Right hindlimb (tissue), 1 donor: ENCODE measurements around the gene NMNAT2.

Experiments used
- DNase-seq: peaks from one replicate; pipeline ENCODE4 v3.0.0-alpha.2; 2018

The NMNAT2 gene

DNA sequence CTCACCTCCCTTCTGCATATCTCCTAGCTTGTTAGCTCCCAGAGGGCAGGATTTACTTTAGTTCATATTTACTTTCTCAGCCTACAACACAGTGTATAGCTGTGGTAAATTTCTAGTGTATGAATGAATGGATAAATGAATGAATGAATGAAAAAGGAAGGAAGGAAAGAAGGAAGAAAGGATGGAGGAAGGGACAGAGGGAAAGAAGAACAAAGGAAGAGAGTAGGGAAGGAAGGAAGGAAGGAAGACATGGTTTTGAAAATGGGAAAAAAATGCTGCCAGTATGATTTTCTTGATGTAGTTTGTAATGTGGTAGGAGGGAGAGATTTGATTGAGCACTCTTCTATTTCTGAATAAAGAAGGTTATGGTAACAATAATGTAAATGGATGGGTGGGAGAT lies 185.1 kb downstream of the NMNAT2 start:
- no peak for DNase-seq

DNA sequence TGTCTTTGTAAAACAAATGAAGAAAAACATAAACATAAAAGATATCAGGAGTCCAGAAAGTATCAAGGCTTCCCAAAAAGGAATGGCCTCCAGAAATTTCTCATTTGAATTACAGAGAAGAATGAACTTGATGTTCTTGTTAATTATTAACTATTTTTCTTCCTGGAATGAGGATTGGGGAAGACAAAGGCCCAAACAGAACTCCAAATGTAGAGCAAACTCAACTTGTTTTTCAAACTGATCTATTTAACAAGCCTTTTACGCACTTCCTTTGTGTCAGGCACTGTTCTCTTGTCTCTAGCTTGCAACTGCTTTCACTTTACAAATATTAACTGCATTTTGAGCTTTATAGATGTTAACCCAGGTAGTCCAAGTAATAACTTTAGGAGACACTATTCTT lies 186.6 kb downstream of the NMNAT2 start:
- DNase-seq = no peak

DNA sequence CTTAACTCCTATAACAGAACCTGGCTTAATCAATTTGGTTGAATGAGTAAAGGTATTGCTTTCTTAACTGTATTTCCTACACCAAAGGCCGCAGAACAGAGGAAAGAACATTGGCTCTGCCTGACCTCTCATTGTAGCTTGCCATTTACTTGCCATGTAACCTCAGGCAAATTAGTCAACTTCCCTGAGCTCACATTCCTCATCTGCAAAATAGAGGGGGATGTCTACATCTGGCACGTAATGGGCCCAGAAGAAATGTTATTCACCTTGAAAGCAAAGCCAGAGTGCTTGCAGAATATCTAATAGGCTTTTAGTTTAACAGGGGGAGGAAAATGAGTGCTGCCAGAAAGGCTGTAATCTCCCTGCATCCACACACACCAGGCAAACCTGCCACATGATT lies 187.8 kb downstream of the NMNAT2 start:
- DNase-seq = no peak

DNA sequence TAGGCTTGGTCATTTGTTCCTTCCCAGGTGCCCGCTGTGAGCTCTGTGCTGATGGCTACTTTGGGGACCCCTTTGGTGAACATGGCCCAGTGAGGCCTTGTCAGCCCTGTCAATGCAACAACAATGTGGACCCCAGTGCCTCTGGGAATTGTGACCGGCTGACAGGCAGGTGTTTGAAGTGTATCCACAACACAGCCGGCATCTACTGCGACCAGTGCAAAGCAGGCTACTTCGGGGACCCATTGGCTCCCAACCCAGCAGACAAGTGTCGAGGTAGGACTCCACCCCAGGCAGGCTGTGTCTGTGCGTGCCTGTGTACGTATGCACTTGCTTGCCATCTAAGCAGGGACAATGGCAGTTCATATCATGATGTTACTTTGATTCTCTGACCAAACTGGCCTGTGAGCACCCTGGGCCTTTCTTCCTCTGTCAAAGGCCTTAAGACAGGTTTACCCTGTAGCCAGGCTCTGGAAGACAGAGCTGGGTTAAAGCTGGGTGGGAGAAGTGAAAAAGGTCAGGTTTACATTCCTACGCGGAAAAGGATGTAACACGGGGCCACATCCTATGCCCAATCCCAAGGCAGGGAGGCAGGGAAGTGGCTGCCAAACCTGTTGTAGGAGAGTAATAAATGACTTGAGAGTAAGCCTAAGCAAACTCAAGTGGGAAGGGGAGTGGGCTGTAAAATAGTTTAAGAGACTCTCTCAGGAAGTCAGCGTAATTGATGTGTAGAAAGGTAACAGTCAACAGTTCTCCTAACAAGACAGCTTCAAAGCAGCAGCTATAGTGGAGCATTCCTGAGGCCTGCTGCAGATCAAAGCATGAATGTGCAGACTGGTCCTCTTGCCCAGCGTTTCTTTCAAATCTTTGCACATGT lies 189.6 kb downstream of the NMNAT2 start:
- DNase-seq = no peak

DNA sequence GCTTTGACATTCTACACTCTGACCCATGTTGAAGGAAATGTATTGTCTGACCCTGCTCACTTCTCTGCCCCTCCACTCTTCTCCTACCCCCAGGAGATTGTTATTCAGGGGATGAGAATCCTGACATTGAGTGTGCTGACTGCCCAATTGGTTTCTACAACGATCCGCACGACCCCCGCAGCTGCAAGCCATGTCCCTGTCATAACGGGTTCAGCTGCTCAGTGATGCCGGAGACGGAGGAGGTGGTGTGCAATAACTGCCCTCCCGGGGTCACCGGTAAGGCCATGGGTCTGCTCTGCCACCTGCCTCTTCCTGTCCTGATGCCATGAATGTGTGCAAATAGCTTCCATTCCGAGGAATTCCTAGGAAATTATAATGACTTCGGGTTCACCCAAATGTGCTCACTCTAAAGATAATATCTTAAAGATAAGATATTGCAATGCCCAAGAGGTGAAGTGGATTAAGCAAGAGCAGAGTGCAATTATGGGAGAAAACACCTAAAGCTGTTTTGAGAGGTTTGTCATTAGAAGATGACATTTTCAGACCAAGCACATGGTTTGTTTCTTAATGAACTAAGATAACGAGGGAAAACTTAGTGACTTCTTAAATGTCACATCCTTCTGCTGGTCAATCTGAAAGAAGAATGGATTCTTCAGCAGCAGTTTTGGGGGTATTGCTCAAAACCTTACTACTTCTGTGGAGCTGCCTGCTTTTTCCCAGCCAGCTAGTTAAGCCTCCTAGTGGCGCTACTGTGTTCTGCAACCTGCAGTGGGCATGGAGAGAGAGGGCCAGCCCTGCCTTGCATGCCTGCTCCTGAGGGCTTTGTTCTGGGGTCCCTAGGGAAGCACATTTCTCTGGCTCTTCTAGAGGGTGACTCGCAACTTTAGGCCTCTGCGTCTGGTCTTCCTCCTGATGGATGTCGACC lies 190.5 kb downstream of the NMNAT2 start:
- peak; percentile 42 for DNase-seq

DNA sequence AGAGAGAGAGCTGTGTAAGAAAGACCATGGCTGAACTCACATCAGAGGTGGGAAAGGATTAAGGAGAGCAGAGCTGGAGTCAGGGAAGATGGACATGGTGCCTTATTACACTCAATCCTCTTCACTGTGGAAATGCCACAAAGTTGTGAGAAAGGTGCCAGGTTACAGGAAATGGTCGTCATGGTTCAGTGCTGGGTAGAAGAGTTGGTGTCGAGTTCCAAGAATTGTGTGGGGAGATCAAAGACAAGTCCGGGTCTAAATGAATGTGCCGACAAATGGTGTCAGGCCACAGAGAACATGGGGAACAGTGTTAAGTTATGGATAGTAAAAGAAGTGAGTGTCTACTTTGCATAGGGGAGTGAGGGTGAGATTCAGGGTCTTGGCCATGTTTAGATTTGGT lies 191.2 kb downstream of the NMNAT2 start:
- no peak for DNase-seq

DNA sequence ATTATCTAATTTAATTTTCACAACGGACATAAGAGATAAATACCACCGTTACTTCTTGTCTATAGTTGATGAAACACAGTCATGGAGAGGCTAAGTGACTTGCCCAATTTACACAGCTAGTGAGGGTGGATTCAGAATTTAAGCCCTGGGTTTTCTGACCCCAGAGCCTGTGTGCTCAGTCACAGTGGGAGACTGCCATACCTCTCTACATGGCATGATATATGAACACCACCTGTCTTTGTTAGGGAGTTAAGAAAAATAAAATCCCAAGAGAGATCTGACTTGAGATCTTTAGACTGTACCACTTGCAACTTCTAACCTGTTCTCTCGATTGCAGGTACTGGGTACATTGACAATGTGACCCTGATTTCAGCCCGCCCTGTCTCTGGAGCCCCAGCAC lies 191.8 kb downstream of the NMNAT2 start:
- no peak for DNase-seq

DNA sequence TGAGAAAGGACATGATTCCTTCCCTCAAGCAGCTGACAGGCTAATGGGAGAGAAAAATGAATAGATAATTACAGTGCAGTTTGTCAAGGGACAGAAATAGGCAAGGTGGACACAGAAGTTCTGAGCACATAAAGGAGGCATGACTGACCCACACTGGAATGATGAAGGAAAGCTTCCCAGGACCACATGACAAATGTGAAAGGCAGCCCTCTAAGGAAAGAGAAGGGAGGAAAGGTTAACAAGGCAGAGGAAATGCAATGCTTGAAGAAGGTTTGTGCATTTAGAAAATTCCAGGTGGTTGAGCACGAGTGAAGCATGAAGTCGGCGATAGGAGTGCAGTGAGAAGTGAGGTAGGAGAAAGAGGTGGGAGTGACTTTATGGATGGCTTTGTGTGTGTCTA lies 194.7 kb downstream of the NMNAT2 start:
- DNase-seq = no peak

DNA sequence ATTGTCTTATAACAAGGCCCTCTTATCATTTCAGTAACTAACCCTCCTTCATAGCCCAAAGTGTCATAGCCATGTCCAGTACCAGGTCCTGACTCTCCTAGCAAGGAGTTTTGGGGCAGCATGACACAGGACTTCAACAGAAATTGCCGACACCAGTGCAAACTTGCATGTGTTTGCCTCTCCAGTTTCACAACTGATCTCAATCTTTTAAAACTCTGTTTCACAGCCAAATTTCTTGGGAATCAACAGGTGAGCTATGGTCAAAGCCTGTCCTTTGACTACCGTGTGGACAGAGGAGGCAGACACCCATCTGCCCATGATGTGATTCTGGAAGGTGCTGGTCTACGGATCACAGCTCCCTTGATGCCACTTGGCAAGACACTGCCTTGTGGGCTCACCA lies 195.3 kb downstream of the NMNAT2 start:
- DNase-seq = no peak

DNA sequence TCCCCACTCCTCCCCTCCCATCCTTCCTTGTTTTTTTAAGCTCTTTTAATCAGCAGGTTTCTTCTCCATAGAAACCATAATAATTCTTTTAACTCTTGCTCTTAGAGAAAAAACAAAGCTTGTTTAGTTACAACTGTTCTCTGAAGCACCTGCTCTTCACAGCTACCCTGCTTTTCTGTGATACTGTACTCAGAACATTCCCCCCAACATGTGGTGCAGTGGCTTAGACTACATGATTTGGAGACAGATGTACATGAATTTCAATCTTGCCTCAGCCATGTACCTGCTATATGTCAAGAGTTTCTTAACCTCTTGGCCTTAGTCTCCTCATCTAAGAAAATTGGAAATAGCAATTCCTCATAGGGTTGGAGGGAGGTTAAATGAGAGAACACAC lies 198.6 kb downstream of the NMNAT2 start:
- DNase-seq = no peak

DNA sequence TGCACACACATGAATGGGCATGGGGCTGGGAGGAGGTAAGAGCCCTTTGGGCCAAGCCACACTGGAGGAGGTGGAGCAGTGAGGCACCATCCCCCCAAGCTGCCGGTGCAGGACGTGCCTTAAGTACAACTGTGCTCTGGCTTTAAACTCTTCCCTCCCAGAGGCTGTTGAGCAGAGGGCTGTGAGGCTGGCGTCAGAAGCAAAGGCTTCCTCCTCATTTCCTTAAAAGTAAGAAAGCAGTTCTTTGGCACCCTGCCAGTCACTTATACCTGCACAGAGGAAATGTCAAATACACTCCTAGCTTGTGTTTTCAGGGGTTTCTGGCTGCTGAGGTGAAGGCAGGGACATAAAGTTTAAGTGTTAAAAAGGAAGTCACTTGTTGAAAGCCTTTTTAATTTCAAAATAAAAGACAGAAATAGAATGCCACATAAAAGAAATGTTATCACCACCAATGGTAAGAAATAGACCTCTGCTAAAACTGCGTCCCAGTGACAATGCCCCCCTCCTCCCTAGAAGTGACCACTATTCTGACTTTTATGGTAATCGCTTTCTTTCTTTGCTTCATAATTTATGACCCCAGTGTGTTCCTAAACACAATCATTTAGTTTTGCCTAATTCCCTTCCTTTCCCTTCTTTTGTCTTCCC lies 199.1 kb downstream of the NMNAT2 start:
- peak; percentile 45 for DNase-seq

DNA sequence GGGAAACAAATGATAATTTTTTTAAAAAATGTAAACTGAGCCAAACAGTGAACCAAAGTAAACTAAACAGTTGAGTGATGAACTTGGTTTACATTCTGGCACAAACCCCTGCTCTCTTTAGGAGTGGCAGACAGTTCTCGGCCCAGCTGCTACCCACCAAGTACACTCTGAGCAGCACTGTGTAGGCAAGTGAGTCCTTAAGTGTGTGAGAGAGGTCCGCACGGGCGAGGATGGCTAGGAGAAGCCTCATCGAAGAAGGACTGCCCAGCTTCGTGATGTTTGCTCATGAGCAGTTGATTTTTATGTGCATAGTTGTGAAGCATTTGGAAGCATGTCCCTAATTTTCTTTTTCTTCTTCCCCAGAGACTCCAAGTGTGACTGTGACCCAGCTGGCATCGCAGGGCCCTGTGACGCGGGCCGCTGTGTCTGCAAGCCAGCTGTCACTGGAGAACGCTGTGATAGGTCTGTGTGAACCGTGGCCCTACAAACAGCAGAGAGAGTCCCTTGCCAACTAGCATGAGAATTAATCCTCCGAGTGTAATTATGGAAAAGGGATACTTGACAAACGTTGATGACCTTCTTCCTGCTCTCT lies 200.1 kb downstream of the NMNAT2 start:
- DNase-seq = peak; percentile 73

DNA sequence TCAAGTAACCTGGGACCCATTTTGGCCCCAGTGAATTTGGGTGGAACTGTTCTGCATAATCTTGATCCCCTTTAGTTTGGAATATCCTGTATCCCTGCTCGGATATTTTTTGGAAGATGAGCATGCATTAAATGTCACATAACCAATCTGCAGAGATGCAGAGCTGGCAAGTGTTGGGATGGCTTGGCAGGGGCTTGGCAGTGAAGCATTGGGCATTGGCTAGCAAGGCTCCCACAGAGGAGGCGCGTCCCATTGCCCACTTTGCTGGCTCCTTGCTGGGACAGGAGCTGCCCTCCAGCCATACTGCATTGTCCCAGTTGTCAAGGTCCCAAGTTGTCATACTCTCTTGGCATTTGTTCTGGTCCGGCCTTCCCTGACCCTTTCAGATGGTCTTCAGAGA lies 202.2 kb downstream of the NMNAT2 start:
- no peak for DNase-seq

DNA sequence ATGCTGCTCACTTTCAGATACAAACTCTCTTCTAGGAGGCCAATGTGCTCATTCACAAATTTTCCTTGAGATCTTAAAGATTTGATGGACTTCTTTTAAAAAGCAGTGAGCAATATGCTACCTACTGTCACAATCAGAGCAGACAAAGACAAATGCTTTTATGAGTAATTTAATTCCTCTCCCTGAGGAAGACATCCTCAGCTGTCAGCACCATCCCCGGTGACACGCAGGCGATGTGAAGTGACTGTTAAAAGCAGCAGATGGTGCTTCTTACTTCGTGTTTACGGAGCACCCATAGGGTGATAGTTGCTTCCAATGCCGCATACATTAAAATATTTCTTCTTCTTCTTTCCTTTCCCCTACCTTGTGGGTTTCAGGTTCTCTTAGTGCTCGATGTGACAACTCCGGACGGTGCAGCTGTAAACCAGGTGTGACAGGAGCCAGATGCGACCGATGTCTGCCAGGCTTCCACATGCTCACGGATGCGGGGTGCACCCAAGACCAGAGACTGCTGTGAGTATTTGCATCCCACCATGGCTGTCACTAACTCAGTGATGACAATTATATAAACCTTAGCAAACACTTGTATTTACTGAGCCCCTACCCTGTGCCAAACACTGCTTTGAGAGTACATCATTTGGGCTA lies 203.0 kb downstream of the NMNAT2 start:
- DNase-seq = no peak

DNA sequence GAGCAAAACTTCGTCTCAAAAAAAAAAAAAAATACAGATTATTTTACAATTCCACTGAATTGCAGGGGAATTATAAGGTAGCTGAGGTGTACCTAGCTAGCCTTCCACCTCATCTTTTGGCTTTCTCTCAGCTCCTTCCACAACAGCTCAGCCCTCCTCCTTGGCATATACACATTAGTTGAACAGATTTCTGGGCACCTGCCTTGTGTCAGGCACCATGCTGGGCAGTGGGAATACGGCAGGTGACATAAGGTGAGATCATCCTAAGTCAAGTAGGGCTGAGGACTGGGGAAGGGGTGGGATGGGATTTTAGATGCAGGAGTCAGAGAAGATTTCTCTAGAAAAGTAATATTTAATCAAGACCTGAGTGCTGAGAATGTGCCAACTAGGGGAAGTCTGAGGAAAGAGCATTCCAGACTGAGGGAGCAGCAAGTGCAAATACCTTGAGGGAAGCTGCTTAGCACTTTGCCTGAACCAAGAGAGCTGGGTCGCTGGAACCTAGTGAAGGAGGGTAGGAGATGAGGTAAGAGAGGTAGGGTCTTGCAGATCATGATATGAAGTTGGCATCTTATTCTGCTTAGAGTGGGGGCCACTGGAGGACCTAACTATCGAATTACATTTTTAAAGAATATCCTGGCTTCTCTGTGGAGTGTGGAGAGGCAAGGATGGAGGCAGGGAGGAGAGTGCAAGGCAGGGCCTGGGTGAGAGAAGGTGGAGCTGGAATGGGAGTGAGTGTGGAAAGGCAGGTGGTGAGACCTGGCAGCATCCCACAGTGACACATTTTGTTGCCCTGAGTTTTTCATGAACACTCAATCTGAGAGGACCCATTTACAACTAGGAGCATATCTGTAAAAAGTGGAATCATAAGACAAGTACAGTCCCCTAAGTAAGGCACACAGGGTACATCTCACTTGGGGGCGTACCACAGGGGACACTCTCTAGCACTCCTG lies 203.9 kb downstream of the NMNAT2 start:
- no peak for DNase-seq

DNA sequence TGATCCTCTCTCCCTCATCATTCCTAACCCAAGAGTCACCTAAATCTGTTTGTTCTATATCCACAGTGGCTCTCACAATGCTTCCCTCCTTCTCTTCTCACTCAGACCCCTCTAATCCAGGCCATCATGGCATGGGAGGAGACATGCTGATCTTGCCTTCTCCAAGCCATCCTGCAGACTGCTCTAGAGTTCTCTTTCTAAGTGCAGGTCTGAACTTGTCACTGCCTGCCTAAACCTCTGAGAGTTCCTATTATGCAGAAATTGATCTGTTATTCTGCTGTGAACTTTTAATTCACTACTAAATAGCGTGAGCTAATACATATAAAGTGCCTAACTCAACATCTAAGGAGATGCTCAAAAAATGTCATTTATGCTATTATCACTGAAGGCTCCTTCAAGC lies 205.3 kb downstream of the NMNAT2 start:
- no peak for DNase-seq

DNA sequence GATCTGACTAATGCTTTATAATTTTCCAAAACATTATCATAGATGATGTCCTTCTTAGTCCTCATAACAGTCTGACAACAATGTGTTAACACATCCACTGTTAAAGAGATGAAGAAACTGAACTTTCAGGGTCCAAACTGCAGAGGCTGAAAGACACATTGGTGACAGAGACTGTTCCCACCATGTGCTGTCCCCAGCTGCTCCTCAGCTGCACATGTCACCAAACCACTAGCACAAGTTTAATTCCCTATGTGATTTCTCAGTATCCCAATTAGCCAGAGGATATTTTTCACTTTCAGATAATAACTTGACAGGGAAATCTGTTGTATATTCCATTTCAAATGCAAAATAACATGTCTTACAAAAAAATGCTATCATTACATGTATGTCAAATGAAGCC lies 207.5 kb downstream of the NMNAT2 start:
- DNase-seq = no peak

DNA sequence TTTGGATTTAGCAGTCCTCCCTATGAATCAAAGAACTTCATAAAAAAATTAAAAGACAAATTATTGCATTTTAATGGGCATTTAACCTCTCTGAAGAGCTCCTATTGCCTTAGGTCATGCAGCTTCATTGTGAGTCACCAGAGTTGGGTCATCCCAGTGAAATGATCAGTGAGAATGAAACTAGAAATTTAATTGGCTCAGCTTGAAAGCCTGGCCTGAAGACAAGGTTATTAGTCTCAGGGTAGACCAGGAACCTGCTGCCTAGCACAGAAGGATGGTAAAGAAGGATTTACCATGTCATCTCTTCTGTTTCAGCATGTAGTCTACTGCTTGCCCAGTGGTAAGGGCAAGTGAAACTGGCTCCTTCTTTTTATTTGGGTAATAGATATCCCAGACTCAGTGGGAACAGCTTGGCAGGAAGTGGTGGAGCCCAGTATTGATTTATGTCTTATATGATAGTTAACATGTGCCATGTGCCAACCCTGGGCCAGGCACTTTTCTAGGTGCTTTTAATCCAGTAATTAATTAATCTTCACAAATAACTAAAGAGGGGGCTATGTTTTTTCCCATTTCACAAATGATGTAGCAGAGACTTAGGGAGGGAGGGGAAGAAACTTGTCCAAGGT lies 208.5 kb downstream of the NMNAT2 start:
- DNase-seq = no peak

DNA sequence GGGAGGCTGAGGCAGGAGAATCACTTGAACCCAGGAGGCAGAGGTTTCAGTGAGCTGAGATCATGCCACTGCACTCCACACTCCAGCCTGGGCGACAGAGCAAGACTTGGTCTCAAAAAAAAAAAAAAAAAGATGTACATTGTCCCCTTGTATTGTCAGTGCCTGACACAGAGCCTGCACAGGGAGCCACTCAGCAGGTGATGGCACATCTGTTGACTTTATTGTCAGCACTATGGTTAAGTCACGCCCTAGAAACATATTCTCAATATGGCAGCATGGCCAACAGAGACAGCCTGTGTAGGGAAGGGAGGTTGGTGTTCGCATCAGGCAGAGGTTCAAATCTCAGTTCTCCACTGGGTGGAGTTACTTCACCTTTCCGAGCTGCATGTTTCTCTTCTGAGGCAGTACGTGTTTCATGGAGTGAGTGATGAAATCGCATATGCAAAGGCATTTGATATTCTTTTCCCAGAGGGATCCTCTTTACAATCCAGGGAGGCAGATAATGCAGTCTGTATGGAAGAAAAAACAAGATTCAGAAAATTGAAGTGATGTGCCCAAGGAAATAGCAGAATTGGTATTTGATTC lies 211.6 kb downstream of the NMNAT2 start:
- no peak for DNase-seq

DNA sequence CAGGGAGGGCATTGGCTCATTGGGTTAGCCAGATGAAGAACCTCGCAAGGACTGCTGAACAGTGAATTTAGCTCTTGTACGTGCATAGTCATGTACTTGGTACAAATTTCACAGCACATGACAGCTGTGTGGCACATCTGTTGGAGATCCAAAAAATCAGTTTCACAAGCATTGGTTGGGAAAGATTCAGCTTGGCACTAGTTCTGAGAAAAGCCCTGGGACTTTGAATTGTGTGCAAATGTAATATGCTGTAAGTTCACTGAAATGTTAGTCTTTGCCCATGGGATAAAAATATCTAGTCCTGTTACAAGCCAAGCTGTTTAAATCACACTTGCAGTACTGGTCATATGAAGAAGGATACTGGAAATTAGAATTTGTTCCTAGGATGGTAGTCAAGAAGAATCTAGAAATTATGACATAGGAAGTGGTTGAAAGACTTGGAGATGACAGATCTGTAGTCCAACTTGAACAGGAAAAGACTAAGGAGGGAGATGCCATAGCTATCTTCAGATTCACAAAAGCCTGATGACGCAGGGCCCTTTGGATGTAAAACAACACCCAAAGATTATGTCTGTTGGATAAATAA lies 212.9 kb downstream of the NMNAT2 start:
- DNase-seq = peak; percentile 78
